ENCODE data around the gene CSTPP1. TPM values are rescaled to one million over a fixed set of nuclear protein-coding genes. Genes with fewer than 3 reads are reported as not detected.

Gene CSTPP1
- total RNA-seq, 1 donor from 2014 or later, result 32.7 TPM

GRCh38 chr11:47055534-47055933 is 119.0 kb downstream of the CSTPP1 start:
- Mint-ChIP-seq H3K4me1 (peaks cover 19% of the 10 kb centered on the region), H3K27me3 (ENCODE audit: insufficient read depth, low read depth) (peaks cover 2% of the 10 kb centered on the region), H3K27ac (no peak overlapping the region), H3K9me3 (peaks cover 4% of the 10 kb centered on the region), H3K36me3 (peaks cover 34% of the 10 kb centered on the region), H3K4me3 (no peak overlapping the region)
- H3K79me2 ChIP-seq (ENCODE audit: low read depth), result no peaks in the 10 kb centered on the region
- no peaks in the 10 kb centered on the region for H3K9me3 ChIP-seq (ENCODE audit: low read depth)
- H3K27ac ChIP-seq, result no peak overlapping the region
- no peak for TF ChIP-seq EZH2 (IDR thresholded peaks at IDR 0.05)
- no peak for TF ChIP-seq CTCF (IDR thresholded peaks at IDR 0.05)
- TF ChIP-seq EZH2phosphoT487 (IDR thresholded peaks at IDR 0.05), result no peak
- H3F3A ChIP-seq (ENCODE audit: low read depth), result no peaks in the 10 kb centered on the region
- H3K4me3 ChIP-seq, result no peak overlapping the region
- no peaks in the 10 kb centered on the region for H3K27me3 ChIP-seq
- H3K4me2 ChIP-seq, result no peak overlapping the region
- peaks cover 2% of the 10 kb centered on the region for H3K36me3 ChIP-seq
- DNase-seq (ENCODE audit: low spot score), result no peak
- no peak overlapping the region for H2AFZ ChIP-seq (replicated peaks)
- H3K9ac ChIP-seq, result no peak overlapping the region
- peaks cover 7% of the 10 kb centered on the region for H3K4me1 ChIP-seq
- H4K20me1 ChIP-seq (ENCODE audit: low read depth), result no peaks in the 10 kb centered on the region

- Histone ChIP-seq H3K4me3 (no peak overlapping the region), H3K9ac (no peak overlapping the region), H3K27me3 (no peaks in the 10 kb centered on the region), H3K9me3 (ENCODE audit: low read depth) (no peaks in the 10 kb centered on the region), H3K27ac (no peak overlapping the region), H3F3A (ENCODE audit: low read depth) (no peaks in the 10 kb centered on the region), H3K36me3 (peaks cover 2% of the 10 kb centered on the region), H2AFZ (replicated peaks) (no peak overlapping the region), H4K20me1 (ENCODE audit: low read depth) (peaks cover 4% of the 10 kb centered on the region), H3K79me2 (ENCODE audit: low read depth) (no peaks in the 10 kb centered on the region), H3K4me2 (no peak overlapping the region), H3K4me1 (peaks cover 12% of the 10 kb centered on the region)
- TF ChIP-seq CTCF (IDR thresholded peaks at IDR 0.05) (no peak), EZH2phosphoT487 (IDR thresholded peaks at IDR 0.05) (no peak), EZH2 (IDR thresholded peaks at IDR 0.05) (no peak)
- Mint-ChIP-seq H3K4me3 (no peak overlapping the region), H3K27ac (no peak overlapping the region), H3K36me3 (peaks cover 35% of the 10 kb centered on the region), H3K4me1 (peaks cover 26% of the 10 kb centered on the region), H3K9me3 (peaks cover 4% of the 10 kb centered on the region), H3K27me3 (ENCODE audit: insufficient read depth, low read depth) (peaks cover 2% of the 10 kb centered on the region)
- no peak for DNase-seq (ENCODE audit: low spot score)
Observed at GRCh38 chr11:47056261-47056915, 119.8 kb downstream of the CSTPP1 start.

- Histone ChIP-seq H3K27me3 (no peaks in the 10 kb centered on the region), H2AFZ (replicated peaks) (no peak overlapping the region), H3K4me3 (no peak overlapping the region), H3K36me3 (peaks cover 2% of the 10 kb centered on the region), H3F3A (ENCODE audit: low read depth) (no peaks in the 10 kb centered on the region), H3K9ac (no peak overlapping the region), H3K4me1 (peaks cover 17% of the 10 kb centered on the region), H4K20me1 (ENCODE audit: low read depth) (peaks cover 5% of the 10 kb centered on the region), H3K27ac (no peak overlapping the region), H3K9me3 (ENCODE audit: low read depth) (no peaks in the 10 kb centered on the region), H3K79me2 (ENCODE audit: low read depth) (no peaks in the 10 kb centered on the region), H3K4me2 (no peak overlapping the region)
- peak; percentile 13 for DNase-seq (ENCODE audit: low spot score)
- Mint-ChIP-seq H3K36me3 (peaks cover 35% of the 10 kb centered on the region), H3K27ac (peak overlapping the region; percentile 44), H3K27me3 (ENCODE audit: insufficient read depth, low read depth) (peaks cover 2% of the 10 kb centered on the region), H3K4me3 (no peak overlapping the region), H3K4me1 (peaks cover 31% of the 10 kb centered on the region), H3K9me3 (peaks cover 4% of the 10 kb centered on the region)
- TF ChIP-seq EZH2 (IDR thresholded peaks at IDR 0.05) (no peak), CTCF (IDR thresholded peaks at IDR 0.05) (no peak), EZH2phosphoT487 (IDR thresholded peaks at IDR 0.05) (no peak)
Observed at GRCh38 chr11:47057365-47057764, 120.8 kb downstream of the CSTPP1 start.
